Pancreas (tissue), 10 donors: ENCODE measurements around the gene MAP2. TPM values are rescaled to one million over a fixed set of nuclear protein-coding genes. Genes with fewer than 3 reads are reported as not detected.

Experiments used
- ATAC-seq, 4 donors: fragments of 200-7000 bp; cut with Tn5 transposase; one replicate each; pipeline versions ENCODE4 v1.8.0 to v1.9.1; 2020; ENCODE audit warnings: mild to moderate bottlenecking in 4 of 4, moderate library complexity in 4 of 4
- DNase-seq, 6 donors: peaks; one replicate each; pipeline ENCODE4 v3.0.0-alpha.2; 2020
- FAIRE-seq: peaks from 2 replicates; lab custom pipeline; 2012; peaks lifted over from hg19 to GRCh38; lab: Jason Lieb, UNC
- H3K27ac ChIP-seq, 4 donors: fragments of 200-600 bp; sonication (generic); 1 replicate in 3 of 4; 2 replicates in 1 of 4; pipeline versions ENCODE4 v1.5.0 to v1.8.0; 2020
- H3K27me3 ChIP-seq, 4 donors: fragments of 200-600 bp; one replicate each; pipeline ENCODE4 v1.8.0; 2021
- H3K36me3 ChIP-seq, 3 donors: fragments of 200-600 bp; sonication (generic) in 1 of 3; one replicate each; pipeline versions ENCODE4 v1.5.0 to v1.8.0; 2020 to 2021
- H3K4me1 ChIP-seq, 3 donors: fragments of 200-600 bp; one replicate each; pipeline ENCODE4 v1.8.0; 2021
- H3K4me3 ChIP-seq, 4 donors: fragments of 200-600 bp; sonication (generic) in 2 of 4; one replicate each; pipeline versions ENCODE4 v1.5.0 to v1.8.0; 2020 to 2021
- H3K9me3 ChIP-seq, 4 donors: fragments of 200-600 bp; one replicate each; pipeline ENCODE4 v1.8.0; 2021
- WGBS, 2 donors: extraction: QIAGEN DNeasy Blood & Tissue Kit; methylation state at CpG; one replicate each; pipeline ENCODE4 v1.1.7; 2013; 5-methylcytosine and 5-hydroxymethylcytosine counted together
- intact Hi-C, 3 donors: fragments of 100-400 bp; cut with DNase I; formaldehyde crosslinking; loops; one replicate each; pipeline versions ENCODE4 v1.11.1 to v1.14.2; 2022
- polyA plus RNA-seq, 2 donors: library from polyadenylated mRNA; stranded (reverse); fragments of 200-250 nt; gene quantifications; one replicate each; pipeline ENCODE4 v1.2.3, GENCODE V29; 2013
- total RNA-seq, 6 donors: library from RNA; stranded (reverse); fragmentation: NEBNext Ultra II Directional in 4 of 6; extraction: Animal tissue kit (Norgen Biotek cat#: 25700) in 4 of 6; gene quantifications; one replicate each; pipeline versions ENCODE4 v1.2.1 to v1.2.4, GENCODE V29; 2021 to 2023
- TF ChIP-seq, protein P1 (sequence below), 4 donors: fragments of 200-600 bp; sonication (generic) in 3 of 4; IDR thresholded peaks; one replicate each; pipeline versions ENCODE4 v1.5.0 to v1.8.0; 2021; ENCODE audit warnings: antibody characterized with exemption in 4 of 4
- donor health status: healthy with polysubstance abuse.
- donor health status: DM: no; HTN: no; CAD: no; lungs with moderate emphysema.
- donor health status: DM: no; HTN: no; CAD: no.
- donor health status: control.
- donor health status: control.
- donor health status: Bipolar disorder and iron deficiency.
- donor health status: DM: yes; HTN: yes; CAD: no.
- donor health status: DM: no; HTN: no; CAD: no.
- donor health status: DM: no; HTN: no; CAD: no.
- donor health status: DM: yes; HTN: yes; CAD: no.

The MAP2 gene
- total and polyA plus RNA-seq, 8 donors: 6.9 to 23.9 (median 11.2) TPM

DNA sequence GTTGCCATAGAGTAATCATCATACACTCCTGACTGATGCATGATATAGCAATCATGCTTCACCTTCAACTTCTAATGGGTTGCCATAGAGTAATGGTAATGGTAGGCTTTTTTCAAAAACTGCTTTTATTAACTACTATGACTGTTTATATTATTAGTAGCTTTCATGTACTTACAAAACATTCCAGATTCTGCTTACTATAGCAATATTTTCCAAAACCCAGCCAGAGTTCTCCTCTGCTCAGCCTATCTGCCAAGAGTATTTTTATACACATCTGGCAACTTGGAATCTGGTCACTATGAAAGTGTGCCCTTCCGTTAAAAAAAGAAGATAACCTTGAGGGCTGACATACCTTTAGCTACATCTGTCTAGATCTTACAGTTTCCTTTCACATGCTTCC lies 342.8 kb downstream of the MAP2 start:
- H3K4me3 ChIP-seq: no peak overlapping the region
- ATAC-seq (no peak), FAIRE-seq (no peak), DNase-seq (no peak)
- no peaks in the 10 kb centered on the region for H3K36me3 ChIP-seq
- no peaks in the 10 kb centered on the region for H3K4me1 ChIP-seq
- intact Hi-C loops: no loop called here
- 58 to 73% methylated on average over 1 of the region's 1 CpG for WGBS, 2 donors
- no peak overlapping the region for H3K27ac ChIP-seq
- H3K27me3 ChIP-seq: no peaks in the 10 kb centered on the region
- H3K9me3 ChIP-seq: no peaks in the 10 kb centered on the region
- TF ChIP-seq, protein P1, sequence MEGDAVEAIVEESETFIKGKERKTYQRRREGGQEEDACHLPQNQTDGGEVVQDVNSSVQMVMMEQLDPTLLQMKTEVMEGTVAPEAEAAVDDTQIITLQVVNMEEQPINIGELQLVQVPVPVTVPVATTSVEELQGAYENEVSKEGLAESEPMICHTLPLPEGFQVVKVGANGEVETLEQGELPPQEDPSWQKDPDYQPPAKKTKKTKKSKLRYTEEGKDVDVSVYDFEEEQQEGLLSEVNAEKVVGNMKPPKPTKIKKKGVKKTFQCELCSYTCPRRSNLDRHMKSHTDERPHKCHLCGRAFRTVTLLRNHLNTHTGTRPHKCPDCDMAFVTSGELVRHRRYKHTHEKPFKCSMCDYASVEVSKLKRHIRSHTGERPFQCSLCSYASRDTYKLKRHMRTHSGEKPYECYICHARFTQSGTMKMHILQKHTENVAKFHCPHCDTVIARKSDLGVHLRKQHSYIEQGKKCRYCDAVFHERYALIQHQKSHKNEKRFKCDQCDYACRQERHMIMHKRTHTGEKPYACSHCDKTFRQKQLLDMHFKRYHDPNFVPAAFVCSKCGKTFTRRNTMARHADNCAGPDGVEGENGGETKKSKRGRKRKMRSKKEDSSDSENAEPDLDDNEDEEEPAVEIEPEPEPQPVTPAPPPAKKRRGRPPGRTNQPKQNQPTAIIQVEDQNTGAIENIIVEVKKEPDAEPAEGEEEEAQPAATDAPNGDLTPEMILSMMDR (IDR thresholded peaks at IDR 0.05): no peak

DNA sequence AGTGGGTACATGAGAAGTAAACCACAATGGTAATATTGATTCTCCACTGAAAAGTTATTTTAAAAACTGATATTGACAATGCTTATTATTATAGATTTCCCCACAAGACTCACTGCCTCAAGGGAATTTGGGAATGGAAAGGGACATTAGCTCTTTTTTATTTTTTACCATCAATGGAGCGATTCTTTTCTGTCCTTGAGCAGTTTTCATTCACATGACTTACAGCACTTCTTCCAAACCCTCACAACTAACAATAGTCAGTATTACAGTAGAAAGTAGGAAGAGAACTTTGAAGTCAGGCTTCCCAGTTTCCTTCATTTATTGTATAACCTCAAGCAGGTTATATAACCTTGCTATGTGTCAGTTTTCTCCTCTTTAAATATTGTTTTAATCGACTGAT lies 343.5 kb downstream of the MAP2 start:
- no peaks in the 10 kb centered on the region for H3K27me3 ChIP-seq
- no peaks in the 10 kb centered on the region for H3K4me1 ChIP-seq
- DNase-seq (no peak), FAIRE-seq (no peak), ATAC-seq (no peak)
- WGBS, 2 donors: 43% methylated on average over 2 of the region's 2 CpGs
- TF ChIP-seq, protein P1 (IDR thresholded peaks at IDR 0.05): no peak
- no peak overlapping the region for H3K27ac ChIP-seq
- intact Hi-C loops: no loop called here
- no peak overlapping the region for H3K4me3 ChIP-seq
- no peaks in the 10 kb centered on the region for H3K36me3 ChIP-seq
- H3K9me3 ChIP-seq: no peaks in the 10 kb centered on the region

DNA sequence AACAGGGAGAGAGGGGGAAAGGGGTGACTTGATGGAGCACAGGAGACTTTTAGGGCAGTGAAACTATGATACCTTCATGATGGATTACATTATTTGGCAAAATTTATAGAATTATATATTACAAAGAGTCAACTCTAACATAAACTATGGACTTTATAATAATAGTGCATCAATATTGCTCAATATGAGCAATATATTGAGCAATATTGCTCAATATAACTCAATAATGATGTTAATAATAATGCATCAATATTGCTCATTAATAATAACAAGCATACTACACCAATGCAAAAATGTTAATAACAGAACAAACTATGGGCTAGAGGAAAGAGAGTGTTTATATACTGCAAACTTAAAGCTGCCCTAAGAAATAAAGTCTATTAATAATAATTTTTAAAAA lies 344.7 kb downstream of the MAP2 start:
- no peak for FAIRE-seq
- H3K27ac ChIP-seq: no peak overlapping the region
- TF ChIP-seq, protein P1 (IDR thresholded peaks at IDR 0.05): no peak
- H3K36me3 ChIP-seq: no peaks in the 10 kb centered on the region
- DNase-seq: no peak
- no peak for ATAC-seq
- no peak overlapping the region for H3K4me3 ChIP-seq
- H3K9me3 ChIP-seq: no peaks in the 10 kb centered on the region
- no peaks in the 10 kb centered on the region for H3K27me3 ChIP-seq
- H3K4me1 ChIP-seq: no peaks in the 10 kb centered on the region
- intact Hi-C loops: no loop called here

GRCh38 chr2:209771474-209772289 lies 347.8 kb downstream of the MAP2 start, which contains the start of gene UNC80:
Gene UNC80, plus strand, starts transcription at chr2:209771832. Its CDS starts 241 bp downstream, at chr2:209772073.
- intact Hi-C loops: no loop called here
- Histone ChIP-seq H3K4me3 (peak within 1 kb of the TSS; percentile 15 to 58 (median 33)), H3K27me3 (no peaks in the 10 kb centered on the region), H3K27ac (no peak within 1 kb of the TSS), H3K4me1 (no peaks in the 10 kb centered on the region), H3K36me3 (no peaks in the 10 kb centered on the region), H3K9me3 (no peaks in the 10 kb centered on the region)
- peak; percentile 65 to 95 (median 81) for DNase-seq
- WGBS, 2 donors: 1 to 2% methylated on average over 41 to 67 of the region's 73 CpGs
- ATAC-seq: peak; percentile 98 to 100 (median 99)
- TF ChIP-seq, protein P1 (IDR thresholded peaks at IDR 0.05): no peak
- FAIRE-seq: no peak

DNA sequence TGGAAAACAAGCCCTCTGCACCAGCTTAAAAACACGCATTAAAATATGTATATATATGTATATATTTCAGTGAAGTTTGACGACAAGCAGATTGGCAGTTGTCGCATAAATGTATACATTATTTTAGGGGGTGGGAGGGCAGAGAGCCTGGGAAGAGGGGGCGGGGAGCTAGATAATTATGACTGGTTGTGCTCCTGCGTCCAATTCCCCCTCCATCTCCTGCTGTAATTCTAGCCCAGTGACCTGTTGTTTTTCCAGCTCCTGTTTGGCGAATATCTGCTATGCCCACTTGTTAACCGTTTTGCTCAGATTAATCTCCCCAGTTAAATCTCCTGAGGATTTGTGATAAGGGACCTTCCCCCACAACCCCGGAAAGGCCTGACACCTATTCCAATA lies 348.4 kb downstream of the MAP2 start:
- WGBS, 2 donors: 9 to 10% methylated on average over 8 of the region's 8 CpGs
- DNase-seq: no peak
- Histone ChIP-seq H3K27ac (no peak overlapping the region), H3K4me3 (peak overlapping the region in 3 of 4 donors; percentile 15 to 58 (median 40)), H3K36me3 (no peaks in the 10 kb centered on the region), H3K27me3 (no peaks in the 10 kb centered on the region), H3K4me1 (no peaks in the 10 kb centered on the region), H3K9me3 (no peaks in the 10 kb centered on the region)
- ATAC-seq: peak in 2 of 4 donors; percentile 10 to 39
- intact Hi-C loops: no loop called here
- FAIRE-seq: no peak
- TF ChIP-seq, protein P1 (IDR thresholded peaks at IDR 0.05): no peak
